Mesenchymal stem cell (in vitro differentiated cells and primary cell): ENCODE measurements around the gene BBLN. TPM values are rescaled to one million over a fixed set of nuclear protein-coding genes. Genes with fewer than 3 reads are reported as not detected.
A peak's percentile ranks its signal among the peaks of the same experiment; 100 is the strongest.
"Not testable (repeated sequence)": the region's sequence is repeated elsewhere in the genome, so short reads cannot be mapped to it uniquely, and the experiment has no call there.

Experiments
- DNase-seq: peaks from one replicate; pipeline ENCODE4 v3.0.0-alpha.2; 2013
- H2AFZ ChIP-seq: one replicate; pipeline ENCODE4 v1.6.1; 2013; ENCODE audit warnings: low read depth, mild to moderate bottlenecking, control low read depth, inconsistent platforms, low read length, moderate library complexity
- H2AK5ac ChIP-seq: 2 replicates; pipeline ENCODE4 v1.6.1; 2013; ENCODE audit warnings: low read length, moderate library complexity, mild to moderate bottlenecking, inconsistent platforms; ENCODE audit not compliant: severe bottlenecking
- H2BK120ac ChIP-seq: one replicate; pipeline ENCODE4 v1.6.1; 2013; ENCODE audit warnings: low read depth, mild to moderate bottlenecking, inconsistent platforms, low read length, moderate library complexity
- H2BK12ac ChIP-seq, 2 experiments: one replicate each; pipeline ENCODE4 v1.6.1; 2013; ENCODE audit warnings: inconsistent platforms in 2 of 2, low read length in 2 of 2, mild to moderate bottlenecking in 2 of 2, moderate library complexity in 2 of 2, control low read depth in 1 of 2
- H2BK15ac ChIP-seq: one replicate; pipeline ENCODE4 v1.6.1; 2013; ENCODE audit warnings: mild to moderate bottlenecking, low read depth, inconsistent platforms; ENCODE audit not compliant: poor library complexity, severe bottlenecking
- H2BK5ac ChIP-seq: 2 replicates; pipeline ENCODE4 v1.6.1; 2013; ENCODE audit warnings: low read depth, mild to moderate bottlenecking, low read length, control low read depth, inconsistent platforms; ENCODE audit not compliant: poor library complexity, severe bottlenecking
- H3K14ac ChIP-seq, 2 experiments: one replicate each; pipeline ENCODE4 v1.6.1; 2013; ENCODE audit warnings: inconsistent platforms in 2 of 2, low read length in 2 of 2, control low read depth in 1 of 2, mild to moderate bottlenecking in 1 of 2, moderate library complexity in 1 of 2
- H3K18ac ChIP-seq, 2 experiments: one replicate each; pipeline ENCODE4 v1.6.1; 2013; ENCODE audit warnings: inconsistent platforms in 2 of 2, low read length in 2 of 2, control low read depth in 1 of 2, low read depth in 1 of 2, mild to moderate bottlenecking in 1 of 2
- H3K23ac ChIP-seq, 2 experiments: one replicate each; pipeline ENCODE4 v1.6.1; 2013; ENCODE audit warnings: inconsistent platforms in 2 of 2, low read length in 2 of 2, mild to moderate bottlenecking in 2 of 2, moderate library complexity in 2 of 2, control low read depth in 1 of 2
- H3K27ac ChIP-seq: 2 replicates; pipeline ENCODE4 v1.5.1; 2013; ENCODE audit warnings: mild to moderate bottlenecking, moderate library complexity, low read length, control low read depth, inconsistent platforms; ENCODE audit not compliant: poor library complexity, severe bottlenecking
- H3K27me3 ChIP-seq, 2 experiments: 2 replicates each; pipeline versions ENCODE4 v1.6.1 to v1.7.0; 2013; ENCODE audit warnings: low read length in 2 of 2, mild to moderate bottlenecking in 2 of 2, moderate library complexity in 2 of 2, control low read depth in 1 of 2, inconsistent platforms in 1 of 2; ENCODE audit not compliant: control insufficient read depth in 1 of 2, insufficient read depth in 1 of 2
- H3K36me3 ChIP-seq, 2 experiments: 2 replicates each; pipeline versions ENCODE4 v1.6.1 to v1.7.0; 2013; ENCODE audit warnings: low read length in 2 of 2, control low read depth in 1 of 2, inconsistent platforms in 1 of 2, low read depth in 1 of 2, mild to moderate bottlenecking in 1 of 2; ENCODE audit not compliant: insufficient read depth in 2 of 2, control insufficient read depth in 1 of 2
- H3K4ac ChIP-seq, 2 experiments: one replicate each; pipeline ENCODE4 v1.6.1; 2013; ENCODE audit warnings: inconsistent platforms in 2 of 2, low read length in 2 of 2, mild to moderate bottlenecking in 2 of 2, moderate library complexity in 2 of 2, control low read depth in 1 of 2, low read depth in 1 of 2
- H3K4me1 ChIP-seq: 2 replicates; pipeline ENCODE4 v1.6.1; 2013; ENCODE audit warnings: low read depth, low read length, control low read depth; ENCODE audit not compliant: control insufficient read depth, insufficient read depth
- H3K4me2 ChIP-seq: 2 replicates; pipeline ENCODE4 v1.6.1; 2013; ENCODE audit warnings: low read length, mild to moderate bottlenecking, inconsistent platforms; ENCODE audit not compliant: poor library complexity, severe bottlenecking
- H3K4me3 ChIP-seq, 2 experiments: 2 replicates each; pipeline versions ENCODE4 v1.5.1 to v1.7.0; 2013; ENCODE audit warnings: low read length in 2 of 2, mild to moderate bottlenecking in 2 of 2, control low read depth in 1 of 2, low read depth in 1 of 2; ENCODE audit not compliant: insufficient read depth in 1 of 2
- H3K79me1 ChIP-seq: replicated peaks from 2 replicates; pipeline ENCODE4 v1.6.1; 2013; ENCODE audit warnings: mild to moderate bottlenecking, control low read depth, low read length, inconsistent platforms; ENCODE audit not compliant: poor library complexity, severe bottlenecking
- H3K9ac ChIP-seq: 2 replicates; pipeline ENCODE4 v1.7.0; 2013; ENCODE audit warnings: mild to moderate bottlenecking, low read length, moderate library complexity
- H3K9me3 ChIP-seq: 2 replicates; pipeline ENCODE4 v1.7.0; 2013; ENCODE audit warnings: mild to moderate bottlenecking, low read length; ENCODE audit not compliant: control insufficient read depth
- H4K8ac ChIP-seq: one replicate; pipeline ENCODE4 v1.6.1; 2013; ENCODE audit warnings: inconsistent platforms, mild to moderate bottlenecking, low read length, moderate library complexity
- H4K91ac ChIP-seq: one replicate; pipeline ENCODE4 v1.6.1; 2013; ENCODE audit warnings: mild to moderate bottlenecking, low read length, inconsistent platforms
- WGBS: methylation state at CpG from one replicate; pipeline ENCODE4 v1.1.7; 2013; ENCODE audit warnings: mixed read lengths; 5-methylcytosine and 5-hydroxymethylcytosine counted together
- polyA plus RNA-seq, 2 experiments: library from polyadenylated mRNA; stranded (reverse); fragments of 200-250 nt; gene quantifications; one replicate each; pipeline ENCODE4 v1.2.3, GENCODE V29; 2013

BBLN gene, protein sequence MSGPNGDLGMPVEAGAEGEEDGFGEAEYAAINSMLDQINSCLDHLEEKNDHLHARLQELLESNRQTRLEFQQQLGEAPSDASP
- 68.0 TPM for polyA plus RNA-seq (2013, experiment 1 of 2)
- polyA plus RNA-seq (2013, experiment 2 of 2), result 68.2 TPM

DNA sequence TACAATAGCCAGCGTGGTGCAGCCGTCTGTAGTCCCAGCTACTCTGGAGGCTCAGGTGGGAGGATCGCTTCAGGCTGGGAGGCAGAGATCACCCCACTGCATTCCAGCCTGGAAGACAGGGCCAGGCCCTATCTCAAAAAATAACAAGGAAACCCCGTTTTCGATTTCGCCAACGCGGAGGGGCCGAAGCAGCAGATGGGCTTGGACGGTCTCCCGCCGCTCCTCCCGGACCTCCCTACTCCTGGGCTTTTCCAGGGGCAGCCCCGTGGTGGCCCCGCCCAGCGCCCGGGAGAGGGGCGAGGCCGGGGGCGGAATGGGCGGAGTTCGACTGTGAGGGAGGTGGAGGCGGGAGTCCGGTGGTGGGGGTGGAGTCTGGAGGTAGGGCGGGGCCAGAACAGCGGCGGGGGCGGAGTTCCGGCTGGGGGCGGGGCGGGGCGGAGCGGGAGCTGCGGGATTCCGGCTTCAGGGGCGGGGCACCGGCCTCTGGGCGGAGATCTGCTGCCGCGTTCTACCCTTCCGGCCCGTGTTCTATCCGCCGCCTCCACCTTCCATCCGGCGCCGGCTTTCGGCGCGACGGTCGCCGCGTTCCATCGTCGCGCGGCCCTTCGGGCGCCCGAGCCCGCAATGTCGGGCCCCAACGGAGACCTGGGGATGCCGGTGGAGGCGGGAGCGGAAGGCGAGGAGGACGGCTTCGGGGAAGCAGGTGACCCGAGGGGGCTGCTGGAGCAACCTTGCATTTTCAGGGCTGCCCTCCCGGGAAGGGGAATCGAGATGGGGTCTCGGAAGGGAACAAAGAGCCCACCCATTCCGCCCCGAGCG is at the start of gene BBLN:
BBLN (plus strand) TSS at position 482 of the 819 bp plus-strand sequence; CDS start at position 625, 143 bp downstream.
- Histone ChIP-seq H3K4me2 (peak within 1 kb of the TSS; percentile 94), H2BK15ac (no peak within 1 kb of the TSS), H2BK120ac (no peak within 1 kb of the TSS), H2AFZ (peak within 1 kb of the TSS; percentile 79), H4K91ac (peak within 1 kb of the TSS; percentile 57), H3K4me1 (peaks cover 15% of the 10 kb centered on the region), H3K36me3 (peaks cover 31 to 32% of the 10 kb centered on the region in 2 experiments), H3K9me3 (no peaks in the 10 kb centered on the region), H3K4me3 (peak within 1 kb of the TSS; percentile 84 to 93), H3K18ac (peak within 1 kb of the TSS; percentile 8 to 71), H2BK5ac (no peak within 1 kb of the TSS), H2BK12ac (peak within 1 kb of the TSS in 1 of 2 experiments; percentile 85), H3K27me3 (no peaks in the 10 kb centered on the region), H3K23ac (peak within 1 kb of the TSS in 1 of 2 experiments; percentile 78), H3K9ac (peak within 1 kb of the TSS; percentile 89), H3K4ac (peak within 1 kb of the TSS; percentile 64 to 73), H3K27ac (no peak within 1 kb of the TSS), H3K79me1 (peaks cover 15% of the 10 kb centered on the region), H4K8ac (peak within 1 kb of the TSS; percentile 89), H3K14ac (peak within 1 kb of the TSS in 1 of 2 experiments; percentile 92), H2AK5ac (no peak within 1 kb of the TSS)
- DNase-seq, result peak; percentile 94
- WGBS, result under 1% methylated on average over 57 of the region's 77 CpGs

DNA sequence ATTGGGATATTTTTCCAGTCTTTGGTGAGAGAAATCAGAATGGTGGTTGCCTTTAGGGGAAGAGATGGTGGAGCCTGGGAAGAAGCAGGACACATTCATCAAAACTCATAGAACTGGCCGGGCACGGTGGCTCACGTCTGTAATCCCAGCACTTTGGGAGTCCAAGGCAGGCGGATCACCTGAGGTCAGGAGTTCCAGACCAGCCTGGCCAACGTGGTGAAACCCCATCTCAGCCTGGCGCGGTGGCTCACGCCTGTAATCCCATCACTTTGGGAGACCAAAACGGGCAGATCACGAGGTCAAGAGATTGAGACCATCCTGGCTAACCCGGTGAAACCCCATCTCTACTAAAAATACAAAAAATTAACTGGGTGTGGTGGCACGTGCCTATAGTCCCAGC is 48.3 kb upstream of the BBLN start:
- H2BK15ac ChIP-seq, H2BK5ac ChIP-seq, H3K4me1 ChIP-seq, H3K79me1 ChIP-seq, H3K4me3 ChIP-seq, H4K91ac ChIP-seq, H2BK12ac ChIP-seq, H3K4me2 ChIP-seq, H3K18ac ChIP-seq, H3K27me3 ChIP-seq, DNase-seq, H3K27ac ChIP-seq, H2AK5ac ChIP-seq, H3K23ac ChIP-seq, H2AFZ ChIP-seq, H4K8ac ChIP-seq, H3K9me3 ChIP-seq, H3K9ac ChIP-seq, H3K14ac ChIP-seq, H2BK120ac ChIP-seq, H3K4ac ChIP-seq: not testable (repeated sequence)
- H3K36me3 ChIP-seq, result peaks cover 32 to 61% of the 10 kb centered on the region in 2 experiments
- WGBS, result 89% methylated on average over 12 of the region's 12 CpGs

DNA sequence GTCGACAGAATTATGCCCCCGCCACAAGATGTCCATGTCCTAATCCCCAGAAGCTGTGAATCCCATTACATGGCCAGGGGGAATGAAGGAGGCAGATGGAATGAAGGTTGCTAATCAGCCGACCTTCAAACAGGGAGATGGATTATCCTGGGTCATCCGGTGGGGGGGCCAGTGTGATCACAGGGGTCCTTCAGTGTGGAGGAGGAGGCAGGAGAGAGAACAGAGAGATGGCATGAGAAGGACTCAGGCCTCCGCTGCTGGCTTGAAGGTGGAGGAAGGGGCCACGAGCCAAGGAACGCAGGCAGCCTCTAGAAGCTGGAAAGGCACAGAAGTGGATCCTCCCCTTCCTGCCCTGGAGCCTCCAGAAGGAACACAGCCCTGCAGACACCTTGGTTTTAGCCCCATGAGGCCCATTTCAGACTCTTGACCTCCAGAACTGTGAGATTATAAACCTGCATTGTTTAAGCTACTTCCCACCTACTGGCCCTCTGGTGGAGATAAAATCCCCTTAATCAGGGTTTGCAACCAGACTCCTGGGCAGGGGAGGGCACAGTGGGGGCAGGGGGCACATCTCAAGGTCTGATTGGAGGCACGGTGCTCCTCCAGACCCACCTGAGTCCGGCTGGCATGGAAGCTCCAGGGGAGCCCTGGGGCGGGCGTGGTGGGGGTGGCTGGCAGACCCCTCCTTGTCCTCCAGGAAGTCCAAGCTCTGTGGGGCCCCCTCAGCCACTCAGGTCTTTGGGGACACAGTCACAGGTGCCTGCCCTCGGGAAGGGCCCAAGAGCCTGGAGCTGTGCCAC is 46.3 kb upstream of the BBLN start:
- Histone ChIP-seq H3K79me1 (no peaks in the 10 kb centered on the region), H3K4ac (no peak overlapping the region), H3K4me3 (no peak overlapping the region), H2BK12ac (no peak overlapping the region), H3K4me2 (no peak overlapping the region), H3K4me1 (peaks cover 5% of the 10 kb centered on the region), H3K9ac (no peak overlapping the region), H3K36me3 (peaks cover 12 to 41% of the 10 kb centered on the region in 2 experiments), H2AK5ac (no peak overlapping the region), H3K9me3 (no peaks in the 10 kb centered on the region), H2BK15ac (no peak overlapping the region), H4K91ac (no peak overlapping the region), H2AFZ (no peak overlapping the region), H3K14ac (no peak overlapping the region), H2BK120ac (no peak overlapping the region), H4K8ac (no peak overlapping the region), H3K18ac (no peak overlapping the region), H3K27me3 (no peaks in the 10 kb centered on the region), H3K23ac (no peak overlapping the region), H2BK5ac (no peak overlapping the region), H3K27ac (no peak overlapping the region)
- 96% methylated on average over 12 of the region's 12 CpGs for WGBS
- DNase-seq, result no peak
